H1 (cell line): ENCODE data around the gene LHB. TPM values are rescaled to one million over a fixed set of nuclear protein-coding genes. Genes with fewer than 3 reads are reported as not detected.

ENCODE experiments used
- CTCF ChIA-PET: fragments of 300-600 bp; sonication (Branson Sonifier 250); formaldehyde crosslinking; loops from one replicate; lab custom pipeline; 2021; ENCODE audit not compliant: partially characterized antibody; lab: Charles Lee
- POLR2A ChIA-PET: fragments of 300-600 bp; sonication (Branson Sonifier 250); formaldehyde crosslinking; loops from one replicate; lab custom pipeline; 2021; ENCODE audit warnings: inconsistent platforms; ENCODE audit not compliant: partially characterized antibody; lab: Charles Lee
- DNase-seq, 2 experiments: peaks; one replicate each; pipeline versions ENCODE4 v3.0.0 to v3.0.0-alpha.2; 2010 to 2022; ENCODE audit warnings: low spot score in 2 of 2, low read depth in 1 of 2, mixed read lengths in 1 of 2
- FAIRE-seq: peaks from 2 replicates; lab custom pipeline; 2011; peaks lifted over from hg19 to GRCh38; lab: Jason Lieb, UNC
- H2AFZ ChIP-seq: 2 replicates; pipeline ENCODE4 v1.8.1; 2012; ENCODE audit warnings: low read length, inconsistent platforms
- H2AK5ac ChIP-seq: 2 replicates; pipeline ENCODE4 v1.6.1; 2013; ENCODE audit warnings: low read depth, low read length
- H2BK120ac ChIP-seq: replicated peaks from 2 replicates; pipeline ENCODE3; 2013; ENCODE audit warnings: low read depth, low read length, inconsistent platforms
- H2BK12ac ChIP-seq: 2 replicates; pipeline ENCODE4 v1.6.1; 2013; ENCODE audit warnings: low read depth, low read length
- H2BK15ac ChIP-seq: 2 replicates; pipeline ENCODE4 v1.6.1; 2013; ENCODE audit warnings: low read length
- H2BK20ac ChIP-seq: 2 replicates; pipeline ENCODE4 v1.6.1; 2013; ENCODE audit warnings: low read length
- H2BK5ac ChIP-seq: 2 replicates; pipeline ENCODE4 v1.6.1; 2013; ENCODE audit warnings: low read depth, low read length
- H3K14ac ChIP-seq: 2 replicates; pipeline ENCODE4 v1.6.1; 2013; ENCODE audit warnings: inconsistent platforms; ENCODE audit not compliant: insufficient read length
- H3K18ac ChIP-seq: 2 replicates; pipeline ENCODE4 v1.6.1; 2013; ENCODE audit warnings: low read length; ENCODE audit errors: extremely low read depth
- H3K23ac ChIP-seq: 2 replicates; pipeline ENCODE4 v1.6.1; 2013; ENCODE audit warnings: inconsistent platforms; ENCODE audit not compliant: insufficient read length
- H3K23me2 ChIP-seq: 2 replicates; pipeline ENCODE4 v1.6.1; 2013; ENCODE audit warnings: low read depth, low read length
- H3K27ac ChIP-seq: 2 replicates; pipeline ENCODE4 v1.6.1; 2011; ENCODE audit warnings: low read depth, low read length, inconsistent platforms
- H3K27me3 ChIP-seq, 4 experiments: replicated peaks in 1 of 4; 1 replicate in 1 of 4; 2 replicates in 3 of 4; pipeline versions ENCODE4 v1.6.1 to v1.8.1; 2011 to 2013; ENCODE audit warnings: low read length in 3 of 4, mild to moderate bottlenecking in 3 of 4, inconsistent platforms in 2 of 4, mixed read lengths in 2 of 4, moderate library complexity in 1 of 4; ENCODE audit not compliant: control insufficient read depth in 3 of 4, insufficient read depth in 3 of 4; ENCODE audit errors: extremely low read depth in 1 of 4
- H3K36me3 ChIP-seq, 4 experiments: 2 replicates each; pipeline versions ENCODE4 v1.6.1 to v1.8.1; 2011 to 2013; ENCODE audit warnings: mild to moderate bottlenecking in 4 of 4, low read length in 3 of 4, moderate library complexity in 2 of 4, control low read depth in 1 of 4, inconsistent platforms in 1 of 4; ENCODE audit not compliant: insufficient read depth in 4 of 4, control insufficient read depth in 2 of 4
- H3K4ac ChIP-seq: replicated peaks from 2 replicates; pipeline ENCODE3; 2013; ENCODE audit warnings: low read length, low read depth, mixed read lengths, inconsistent platforms; ENCODE audit not compliant: insufficient read length
- H3K4me1 ChIP-seq, 4 experiments: replicated peaks in 1 of 4; 1 replicate in 1 of 4; 2 replicates in 3 of 4; pipeline versions ENCODE4 v1.6.1 to v1.8.1; 2011 to 2013; ENCODE audit warnings: low read length in 3 of 4, inconsistent platforms in 2 of 4, mixed read lengths in 1 of 4; ENCODE audit not compliant: insufficient read depth in 4 of 4, control insufficient read depth in 3 of 4
- H3K4me2 ChIP-seq, 2 experiments: 2 replicates each; pipeline versions ENCODE4 v1.6.1 to v1.8.1; 2011 to 2013; ENCODE audit warnings: low read depth in 2 of 2, low read length in 2 of 2, control low read depth in 1 of 2, inconsistent platforms in 1 of 2, mild to moderate bottlenecking in 1 of 2; ENCODE audit not compliant: insufficient read depth in 1 of 2
- H3K4me3 ChIP-seq, 4 experiments: fragments of 200-600, 300-600 bp in 1 of 4; sonication (generic), shearing (Covaris generic), sonication (Bioruptor Twin) in 1 of 4; 2 replicates each; pipeline versions ENCODE4 v1.5.1 to v1.8.1; 2011 to 2016; ENCODE audit warnings: low read length in 4 of 4, low read depth in 3 of 4, control low read depth in 2 of 4, inconsistent platforms in 2 of 4, mild to moderate bottlenecking in 2 of 4, mixed read lengths in 1 of 4, moderate library complexity in 1 of 4; ENCODE audit not compliant: insufficient read depth in 2 of 4; ENCODE audit errors: extremely low read depth in 1 of 4
- H3K56ac ChIP-seq: replicated peaks from 2 replicates; pipeline ENCODE3; 2013; ENCODE audit warnings: low read depth, mild to moderate bottlenecking, mixed read lengths, low read length, inconsistent platforms; ENCODE audit not compliant: insufficient read length
- H3K79me1 ChIP-seq: 2 replicates; pipeline ENCODE4 v1.6.1; 2013; ENCODE audit warnings: low read depth, low read length, control low read depth
- H3K79me2 ChIP-seq, 2 experiments: 2 replicates each; pipeline versions ENCODE4 v1.6.1 to v1.8.1; 2012 to 2013; ENCODE audit warnings: low read length in 2 of 2, mild to moderate bottlenecking in 2 of 2, inconsistent platforms in 1 of 2; ENCODE audit not compliant: insufficient read depth in 2 of 2, control insufficient read depth in 1 of 2
- H3K9ac ChIP-seq, 4 experiments: replicated peaks in 1 of 4; 1 replicate in 1 of 4; 2 replicates in 3 of 4; pipeline versions ENCODE4 v1.6.1 to v1.8.1; 2011 to 2013; ENCODE audit warnings: low read depth in 3 of 4, low read length in 3 of 4, control low read depth in 2 of 4, mild to moderate bottlenecking in 2 of 4, moderate library complexity in 2 of 4, inconsistent platforms in 1 of 4; ENCODE audit errors: extremely low read depth in 1 of 4
- H3K9me3 ChIP-seq, 2 experiments: 2 replicates each; pipeline versions ENCODE4 v1.6.1 to v1.8.1; 2012 to 2013; ENCODE audit warnings: mild to moderate bottlenecking in 2 of 2, moderate library complexity in 2 of 2, control low read depth in 1 of 2, inconsistent platforms in 1 of 2, low read depth in 1 of 2, low read length in 1 of 2, mixed read lengths in 1 of 2; ENCODE audit not compliant: insufficient read depth in 2 of 2
- H4K20me1 ChIP-seq, 2 experiments: replicated peaks in 1 of 2; 2 replicates each; pipeline versions ENCODE3 to v1.8.1; 2011 to 2013; ENCODE audit warnings: inconsistent platforms in 2 of 2, low read length in 2 of 2, mild to moderate bottlenecking in 1 of 2; ENCODE audit not compliant: insufficient read depth in 2 of 2, control insufficient read depth in 1 of 2
- H4K5ac ChIP-seq: 2 replicates; pipeline ENCODE4 v1.6.1; 2013; ENCODE audit warnings: low read length, low read depth, mixed read lengths, inconsistent platforms; ENCODE audit not compliant: insufficient read length
- H4K8ac ChIP-seq: 2 replicates; pipeline ENCODE4 v1.8.0; 2013; ENCODE audit warnings: mild to moderate bottlenecking, moderate library complexity, low read length, inconsistent platforms; ENCODE audit not compliant: insufficient read depth; ENCODE audit errors: extremely low read depth
- H4K91ac ChIP-seq: replicated peaks from 2 replicates; pipeline ENCODE3; 2013; ENCODE audit warnings: low read length, mixed read lengths, inconsistent platforms; ENCODE audit not compliant: insufficient read length
- CBX8 ChIP-seq: fragments of 300-800, 300-1000 bp; sonication (generic); IDR thresholded peaks from 2 replicates; pipeline ENCODE4 v1.7.1; 2016; ENCODE audit warnings: low read depth, low read length, borderline replicate concordance
- CREB1 ChIP-seq: IDR thresholded peaks from 2 replicates; pipeline ENCODE4 v1.6.1; 2012; ENCODE audit warnings: inconsistent platforms
- KDM4A ChIP-seq: IDR thresholded peaks from one replicate; pipeline ENCODE4 v1.7.1; 2012; ENCODE audit warnings: low read depth, mild to moderate bottlenecking, moderate library complexity, low read length, inconsistent platforms; ENCODE audit not compliant: severe bottlenecking
- PHF8 ChIP-seq: fragments of 200-600 bp; sonication (generic); conservative IDR thresholded peaks from 2 replicates; pipeline ENCODE4 v1.7.1; 2012; ENCODE audit warnings: low read depth, mild to moderate bottlenecking, inconsistent platforms, low read length, moderate library complexity
- POU5F1 ChIP-seq: IDR thresholded peaks from 2 replicates; pipeline ENCODE4 v1.6.1; 2011; ENCODE audit warnings: low read depth, mild to moderate bottlenecking, low read length, moderate library complexity
- WGBS, 2 experiments: shearing (Covaris generic) in 1 of 2; methylation state at CpG; one replicate each; pipeline versions ENCODE4 v1.1.6 to v1.1.7; 2013 to 2015; ENCODE audit warnings: low lambda C conversion rate in 2 of 2, mixed read lengths in 2 of 2, inconsistent platforms in 1 of 2, low coverage in 1 of 2, missing lambda C conversion rate in 1 of 2; ENCODE audit not compliant: insufficient replicate concordance in 2 of 2, insufficient coverage in 1 of 2, insufficient read length in 1 of 2; ENCODE audit errors: extremely low coverage in 1 of 2, missing lambda C conversion rate in 1 of 2; 5-methylcytosine and 5-hydroxymethylcytosine counted together
- polyA plus RNA-seq, 7 experiments: library from polyadenylated mRNA; depleted of rRNA in 3 of 7; stranded (reverse) in 5 of 7; unstranded in 2 of 7; fragments of >200 nt in 5 of 7; fragments of 200-250 nt in 2 of 7; gene quantifications; 1 replicate in 5 of 7; 2 replicates in 1 of 7; 4 replicates in 1 of 7; pipeline versions ENCODE4 v1.2.1 to v1.2.3, GENCODE V29; 2011 to 2013; ENCODE audit warnings: missing spikeins in 2 of 7, mixed read lengths in 2 of 7
- total RNA-seq: library from RNA; stranded (reverse); fragmentation: NEBNext Ultra II Directional; extraction: Animal tissue kit (Norgen Biotek cat#: 25700); gene quantifications from 2 replicates; pipeline ENCODE4 v1.2.1, GENCODE V29; 2021
- TF ChIP-seq, protein P1 (sequence below): IDR thresholded peaks from 2 replicates; pipeline ENCODE4 v1.6.1; 2012; ENCODE audit warnings: inconsistent platforms
- TF ChIP-seq, protein P2 (sequence below), 3 experiments: IDR thresholded peaks; 1 replicate in 2 of 3; 2 replicates in 1 of 3; pipeline versions ENCODE4 v1.5.1 to v1.6.1; 2011; ENCODE audit warnings: low read length in 3 of 3, mild to moderate bottlenecking in 3 of 3, inconsistent platforms in 2 of 3, low read depth in 1 of 3, moderate library complexity in 1 of 3; ENCODE audit not compliant: insufficient read depth in 1 of 3; ENCODE audit errors: control extremely low read depth in 1 of 3
- TF ChIP-seq, protein P3 (sequence below): IDR thresholded peaks from 2 replicates; pipeline ENCODE4 v1.6.1; 2012; ENCODE audit warnings: inconsistent platforms

Gene LHB
- total and polyA plus RNA-seq, 2 of the 8 experiments (the other 6 are each of a cell fraction or from before 2014, with no cell fraction given) = 0.53 TPM; not detected in 1

DNA sequence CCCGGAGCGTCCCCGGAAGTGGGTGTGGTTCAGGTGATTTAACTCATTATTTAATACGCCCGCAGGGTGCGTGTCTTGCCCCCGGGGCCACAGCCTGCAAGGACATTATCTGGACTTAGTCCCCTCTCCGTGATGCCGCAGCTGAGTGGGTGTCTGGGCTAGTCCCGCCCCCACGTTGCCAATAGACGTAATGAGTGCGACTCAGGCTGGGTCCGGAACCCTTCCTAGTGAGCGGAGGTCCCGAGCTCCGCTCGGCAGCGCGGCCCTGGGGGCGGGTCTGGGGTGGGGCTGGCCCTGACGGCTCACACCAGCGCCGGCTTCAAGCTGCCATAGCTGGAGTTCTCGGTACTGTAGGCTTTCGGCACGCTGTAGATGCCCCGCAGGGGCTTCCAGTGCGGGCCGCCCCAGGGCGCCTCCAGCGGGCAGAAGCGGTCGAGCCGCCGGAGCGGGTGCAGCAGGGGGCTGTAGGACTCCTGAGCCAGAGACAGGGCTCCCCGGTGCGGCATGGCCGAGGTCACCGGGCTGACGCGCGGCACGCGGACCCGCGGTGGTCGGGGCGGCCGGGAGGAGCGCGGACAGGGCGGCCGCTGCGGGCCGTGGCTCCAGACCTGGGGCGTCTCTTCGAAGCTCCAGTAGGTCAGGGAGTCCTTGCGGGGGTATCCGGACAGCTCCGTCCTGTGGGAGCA, 918 bp upstream of the LHB start:
- DNase-seq = peak in 1 of 2 experiments; percentile 78
- Histone ChIP-seq H3K79me1 (no peaks in the 10 kb centered on the region), H3K18ac (no peak overlapping the region; the same call in 1 of the 2 replicates), H3K27me3 (peaks cover 0 to 15% (median 12%) of the 10 kb centered on the region in 4 experiments; a peak in 6 of 7 replicates), H3K4ac (no peak overlapping the region), H4K91ac (no peak overlapping the region), H3K79me2 (no peaks in the 10 kb centered on the region), H3K56ac (no peak overlapping the region), H2AFZ (no peak overlapping the region), H3K14ac (no peak overlapping the region), H4K8ac (no peak overlapping the region), H4K5ac (no peak overlapping the region), H2BK15ac (no peak overlapping the region), H2AK5ac (no peak overlapping the region), H2BK120ac (no peak overlapping the region), H3K4me2 (peak overlapping the region; percentile 78 to 82), H4K20me1 (peaks cover 0 to 2% of the 10 kb centered on the region in 2 experiments), H2BK20ac (no peak overlapping the region), H3K9me3 (no peaks in the 10 kb centered on the region), H3K4me3 (peak overlapping the region; percentile 27 to 68 (median 40)), H3K27ac (no peak overlapping the region), H3K36me3 (peaks cover 5 to 19% (median 10%) of the 10 kb centered on the region in 4 experiments; a peak in 7 of 8 replicates), H2BK12ac (no peak overlapping the region), H3K9ac (no peak overlapping the region), H3K23ac (no peak overlapping the region), H2BK5ac (no peak overlapping the region), H3K23me2 (peaks cover 6% of the 10 kb centered on the region; the same call in 1 of the 2 replicates), H3K4me1 (peaks cover 0 to 17% (median 8%) of the 10 kb centered on the region in 4 experiments; a peak in 5 of 7 replicates)
- no peak for FAIRE-seq
- POLR2A ChIA-PET = interaction anchor here (0.6 to 1.5 kb wide), 6 partner anchors 8 to 51 kb away, joined by 3 to 4 read pairs (median 3); partner anchors contain the start of gene RUVBL2
- WGBS, 2 experiments = 8% methylated on average over 38 of the region's 62 CpGs; no CpG with 5 or more reads in 1 of the 2 experiments
- CTCF ChIA-PET = interaction anchor here (0.7 to 8.1 kb wide), 6 partner anchors 9 to 229 kb away, joined by 3 to 46 read pairs (median 4); no protein-coding TSS in a partner anchor
- TF ChIP-seq KDM4A (peak; percentile 65), POU5F1 (no peak), CREB1 (peak; percentile 85), PHF8 (no peak), CBX8 (no peak)
- TF ChIP-seq, protein P1, sequence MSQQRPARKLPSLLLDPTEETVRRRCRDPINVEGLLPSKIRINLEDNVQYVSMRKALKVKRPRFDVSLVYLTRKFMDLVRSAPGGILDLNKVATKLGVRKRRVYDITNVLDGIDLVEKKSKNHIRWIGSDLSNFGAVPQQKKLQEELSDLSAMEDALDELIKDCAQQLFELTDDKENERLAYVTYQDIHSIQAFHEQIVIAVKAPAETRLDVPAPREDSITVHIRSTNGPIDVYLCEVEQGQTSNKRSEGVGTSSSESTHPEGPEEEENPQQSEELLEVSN = peak; percentile 64
- TF ChIP-seq, protein P2, sequence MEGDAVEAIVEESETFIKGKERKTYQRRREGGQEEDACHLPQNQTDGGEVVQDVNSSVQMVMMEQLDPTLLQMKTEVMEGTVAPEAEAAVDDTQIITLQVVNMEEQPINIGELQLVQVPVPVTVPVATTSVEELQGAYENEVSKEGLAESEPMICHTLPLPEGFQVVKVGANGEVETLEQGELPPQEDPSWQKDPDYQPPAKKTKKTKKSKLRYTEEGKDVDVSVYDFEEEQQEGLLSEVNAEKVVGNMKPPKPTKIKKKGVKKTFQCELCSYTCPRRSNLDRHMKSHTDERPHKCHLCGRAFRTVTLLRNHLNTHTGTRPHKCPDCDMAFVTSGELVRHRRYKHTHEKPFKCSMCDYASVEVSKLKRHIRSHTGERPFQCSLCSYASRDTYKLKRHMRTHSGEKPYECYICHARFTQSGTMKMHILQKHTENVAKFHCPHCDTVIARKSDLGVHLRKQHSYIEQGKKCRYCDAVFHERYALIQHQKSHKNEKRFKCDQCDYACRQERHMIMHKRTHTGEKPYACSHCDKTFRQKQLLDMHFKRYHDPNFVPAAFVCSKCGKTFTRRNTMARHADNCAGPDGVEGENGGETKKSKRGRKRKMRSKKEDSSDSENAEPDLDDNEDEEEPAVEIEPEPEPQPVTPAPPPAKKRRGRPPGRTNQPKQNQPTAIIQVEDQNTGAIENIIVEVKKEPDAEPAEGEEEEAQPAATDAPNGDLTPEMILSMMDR (IDR thresholded peaks at IDR 0.05; ENCODE audit: control extremely low read depth in 1 of 3, insufficient read depth in 1 of 3, low read depth in 1 of 3, low read length in 3 of 3) = peak; percentile 8 to 35 (median 32)
- TF ChIP-seq, protein P3, sequence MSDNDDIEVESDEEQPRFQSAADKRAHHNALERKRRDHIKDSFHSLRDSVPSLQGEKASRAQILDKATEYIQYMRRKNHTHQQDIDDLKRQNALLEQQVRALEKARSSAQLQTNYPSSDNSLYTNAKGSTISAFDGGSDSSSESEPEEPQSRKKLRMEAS = peak; percentile 56; the same call in 1 of the 2 replicates
